K562 (cell line): ENCODE measurements around the gene ZFPM1. TPM values are rescaled to one million over a fixed set of nuclear protein-coding genes. Genes with fewer than 3 reads are reported as not detected.
A peak's percentile ranks its signal among the peaks of the same experiment; 100 is the strongest.

Experiments used
- COPS2 ChIP-seq: fragments of 450-650 bp; conservative IDR thresholded peaks from 2 replicates; pipeline ENCODE4 v1.6.1; 2016; ENCODE audit warnings: mild to moderate bottlenecking, moderate library complexity
- GABPA ChIP-seq: fragments of 200-800 bp; sonication (Bioruptor generic); conservative IDR thresholded peaks from 2 replicates; pipeline ENCODE4 v1.6.1; 2016; ENCODE audit warnings: low read depth, missing genetic modification characterization, missing compliant biosample characterization
- HMGN3 ChIP-seq: IDR thresholded peaks from 2 replicates; pipeline ENCODE4 v1.6.1; 2011; ENCODE audit warnings: borderline replicate concordance, low read depth, mild to moderate bottlenecking, mixed read lengths, low read length; ENCODE audit not compliant: insufficient read length; ENCODE audit errors: extremely low read depth
- MAFF ChIP-seq: IDR thresholded peaks from 2 replicates; pipeline ENCODE4 v1.6.1; 2012; ENCODE audit warnings: low read length, improper control_type of control experiment
- MAFG ChIP-seq: fragments of 450-650 bp; conservative IDR thresholded peaks from 2 replicates; pipeline ENCODE4 v1.6.1; 2016; ENCODE audit warnings: missing genetic modification characterization, missing compliant biosample characterization
- MCM3 ChIP-seq: fragments of 450-650 bp; IDR thresholded peaks from 2 replicates; pipeline ENCODE4 v1.6.1; 2016
- RCOR1 ChIP-seq, 2 experiments: IDR thresholded peaks; 2 replicates each; pipeline ENCODE4 v1.6.1; 2012; ENCODE audit warnings: low read depth in 2 of 2, low read length in 2 of 2, borderline replicate concordance in 1 of 2, improper control_type of control experiment in 1 of 2
- RFX1 ChIP-seq: fragments of 450-650 bp; IDR thresholded peaks from 2 replicates; pipeline ENCODE4 v1.6.1; 2016; ENCODE audit warnings: mild to moderate bottlenecking, moderate library complexity
- SIN3A ChIP-seq, 2 experiments: fragments of 150-350 bp in 1 of 2; IDR thresholded peaks; 2 replicates each; pipeline ENCODE4 v1.6.1; 2011 to 2016; ENCODE audit warnings: borderline replicate concordance in 2 of 2, low read depth in 2 of 2, low read length in 2 of 2, mild to moderate bottlenecking in 2 of 2, moderate library complexity in 2 of 2; ENCODE audit not compliant: control insufficient read depth in 1 of 2
- SMARCB1 ChIP-seq: IDR thresholded peaks from 2 replicates; pipeline ENCODE4 v1.6.1; 2011; ENCODE audit warnings: improper control_type of control experiment, low read depth; ENCODE audit not compliant: insufficient read length
- STAT5A ChIP-seq: IDR thresholded peaks from 2 replicates; pipeline ENCODE4 v1.6.1; 2012; ENCODE audit warnings: low read length, inconsistent platforms, borderline replicate concordance
- ZNF165 ChIP-seq: fragments of 250-450 bp; sonication (Bioruptor Pico); IDR thresholded peaks from 2 replicates; pipeline ENCODE4 v1.4.0; 2020; ENCODE audit warnings: borderline replicate concordance
- ZNF224 ChIP-seq: sonication (generic); formaldehyde crosslinking; IDR thresholded peaks from 2 replicates; pipeline ENCODE4 v1.8.0; 2022; ENCODE audit warnings: mild to moderate bottlenecking, missing genetic modification reagents
- ZNF232 ChIP-seq: sonication (generic); formaldehyde crosslinking; IDR thresholded peaks from 2 replicates; pipeline ENCODE4 v1.8.0; 2022; ENCODE audit warnings: mild to moderate bottlenecking, missing genetic modification reagents
- ZNF311 ChIP-seq: fragments of 250-450 bp; sonication (Bioruptor Pico); IDR thresholded peaks from 2 replicates; pipeline ENCODE4 v1.4.0; 2020; ENCODE audit warnings: mild to moderate bottlenecking, moderate library complexity
- ZNF551 ChIP-seq: fragments of 250-450 bp; sonication (Bioruptor Pico); IDR thresholded peaks from 2 replicates; pipeline ENCODE4 v1.5.0; 2021; ENCODE audit warnings: mild to moderate bottlenecking, moderate library complexity
- polyA plus RNA-seq, 8 experiments: library from polyadenylated mRNA; depleted of rRNA in 4 of 8; stranded (reverse) in 5 of 8; unstranded in 3 of 8; fragments of >200 nt; fragmentation: Nextera tagmentation in 2 of 8; fragmentation: Illumina TruSeq in 1 of 8; extraction: Ambion mirVana in 2 of 8; extraction: Trizol in 1 of 8; gene quantifications; 2 replicates each; pipeline versions ENCODE4 v1.2.1 to v1.2.3, GENCODE V29; 2011 to 2014; ENCODE audit warnings: inconsistent platforms in 1 of 8, missing spikeins in 1 of 8
- total RNA-seq, 7 experiments: library from RNA; depleted of rRNA in 6 of 7; stranded (reverse); fragments of >200 nt in 6 of 7; fragmentation: Illumina TruSeq in 2 of 7; extraction: Trizol in 2 of 7; gene quantifications; 2 replicates each; pipeline versions ENCODE4 v1.2.1 to v1.2.3, GENCODE V29; 2011 to 2021; ENCODE audit warnings: low replicate concordance in 1 of 7
- TF ChIP-seq, protein P1 (sequence below): fragments of 450-650 bp; formaldehyde crosslinking; IDR thresholded peaks from 2 replicates; pipeline ENCODE4 v1.4.0; 2022; ENCODE audit warnings: missing genetic modification characterization
- TF ChIP-seq, protein P2 (sequence below): fragments of 450-650 bp; IDR thresholded peaks from 2 replicates; pipeline ENCODE4 v1.6.1; 2017; ENCODE audit warnings: antibody characterized with exemption
- TF ChIP-seq, protein P3 (sequence below): fragments of 450-650 bp; conservative IDR thresholded peaks from 2 replicates; pipeline ENCODE4 v1.6.1; 2016; ENCODE audit warnings: missing genetic modification characterization, low read depth, mild to moderate bottlenecking, control low read depth, missing compliant biosample characterization
- TF ChIP-seq, protein P4 (sequence below): fragments of 250-450 bp; sonication (Bioruptor Pico); IDR thresholded peaks from 2 replicates; pipeline ENCODE4 v1.5.0; 2022; ENCODE audit warnings: mild to moderate bottlenecking

ZFPM1 gene
- total and polyA plus RNA-seq, 9 of the 15 experiments (the other 6 are each of a cell fraction or from before 2014, with no cell fraction given): 0.03 to 35.9 (median 1.4) TPM

DNA sequence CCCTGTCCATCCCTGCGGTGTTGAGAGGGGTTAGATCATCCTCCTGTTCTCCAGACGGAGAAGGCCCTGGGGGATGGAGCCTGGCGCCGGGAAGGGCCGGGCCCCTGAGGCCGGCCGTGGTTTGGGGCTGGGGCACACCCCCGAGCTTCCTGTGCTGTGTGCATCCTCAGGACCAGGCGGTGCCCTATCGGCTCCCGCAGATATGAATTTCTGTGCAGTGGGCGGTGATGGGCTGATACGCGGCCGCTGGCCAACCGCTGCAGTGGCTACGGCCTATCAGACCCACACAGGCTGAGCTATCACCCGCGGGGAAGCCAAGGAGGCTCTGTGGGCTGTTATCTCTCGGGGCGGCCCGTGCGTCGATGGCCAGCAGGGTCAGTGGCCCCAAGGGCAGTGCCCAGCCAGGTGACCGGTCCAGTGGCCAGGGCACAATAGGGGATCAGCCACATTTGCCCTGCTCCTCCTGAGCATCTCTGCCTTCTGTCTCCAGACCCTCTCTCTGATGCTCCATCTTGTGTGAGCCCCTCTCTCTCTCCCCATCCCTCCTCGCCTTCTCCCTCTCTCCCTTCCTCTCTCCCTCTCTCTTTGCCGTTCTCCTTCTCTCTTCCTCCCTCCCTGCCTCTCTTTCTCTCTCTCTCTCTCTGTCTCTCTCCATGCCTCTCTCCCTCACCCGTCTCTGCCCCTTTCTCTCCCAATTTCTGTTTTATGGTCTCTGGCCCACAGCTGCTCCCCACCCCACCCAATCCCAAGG, 38.7 kb downstream of the ZFPM1 start (continued):
- TF ChIP-seq ZNF165 (0 out of 2 replicates have a peak, but pooled peaks have one; percentile 9), COPS2 (no peak), STAT5A (peak; percentile 96), ZNF232 (CRISPR knock-in tag) (no peak), SMARCB1 (peak; percentile 91), ZNF551 (no peak), GABPA (peak; percentile 65), MCM3 (no peak), SIN3A (IDR thresholded peaks at IDR 0.05; ENCODE audit: borderline replicate concordance in 2 of 2, control insufficient read depth in 1 of 2, low read depth in 2 of 2, low read length in 2 of 2) (0 out of 4 replicates have a peak, but pooled peaks of 1 of the 2 experiments have one; percentile 68), ZNF311 (CRISPR knock-in tag) (peak; percentile 94), RFX1 (no peak), RCOR1 (IDR thresholded peaks at IDR 0.05; ENCODE audit: borderline replicate concordance in 1 of 2, low read depth in 2 of 2, low read length in 2 of 2) (peak; percentile 86 to 97), ZNF224 (peak; percentile 75; the same call in 1 of the 2 replicates), MAFF (no peak), MAFG (tag) (no peak), HMGN3 (peak; percentile 100)
- TF ChIP-seq, protein P1, sequence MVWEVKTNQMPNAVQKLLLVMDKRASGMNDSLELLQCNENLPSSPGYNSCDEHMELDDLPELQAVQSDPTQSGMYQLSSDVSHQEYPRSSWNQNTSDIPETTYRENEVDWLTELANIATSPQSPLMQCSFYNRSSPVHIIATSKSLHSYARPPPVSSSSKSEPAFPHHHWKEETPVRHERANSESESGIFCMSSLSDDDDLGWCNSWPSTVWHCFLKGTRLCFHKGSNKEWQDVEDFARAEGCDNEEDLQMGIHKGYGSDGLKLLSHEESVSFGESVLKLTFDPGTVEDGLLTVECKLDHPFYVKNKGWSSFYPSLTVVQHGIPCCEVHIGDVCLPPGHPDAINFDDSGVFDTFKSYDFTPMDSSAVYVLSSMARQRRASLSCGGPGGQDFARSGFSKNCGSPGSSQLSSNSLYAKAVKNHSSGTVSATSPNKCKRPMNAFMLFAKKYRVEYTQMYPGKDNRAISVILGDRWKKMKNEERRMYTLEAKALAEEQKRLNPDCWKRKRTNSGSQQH (CRISPR knock-in tag): peak; percentile 81
- TF ChIP-seq, protein P2, sequence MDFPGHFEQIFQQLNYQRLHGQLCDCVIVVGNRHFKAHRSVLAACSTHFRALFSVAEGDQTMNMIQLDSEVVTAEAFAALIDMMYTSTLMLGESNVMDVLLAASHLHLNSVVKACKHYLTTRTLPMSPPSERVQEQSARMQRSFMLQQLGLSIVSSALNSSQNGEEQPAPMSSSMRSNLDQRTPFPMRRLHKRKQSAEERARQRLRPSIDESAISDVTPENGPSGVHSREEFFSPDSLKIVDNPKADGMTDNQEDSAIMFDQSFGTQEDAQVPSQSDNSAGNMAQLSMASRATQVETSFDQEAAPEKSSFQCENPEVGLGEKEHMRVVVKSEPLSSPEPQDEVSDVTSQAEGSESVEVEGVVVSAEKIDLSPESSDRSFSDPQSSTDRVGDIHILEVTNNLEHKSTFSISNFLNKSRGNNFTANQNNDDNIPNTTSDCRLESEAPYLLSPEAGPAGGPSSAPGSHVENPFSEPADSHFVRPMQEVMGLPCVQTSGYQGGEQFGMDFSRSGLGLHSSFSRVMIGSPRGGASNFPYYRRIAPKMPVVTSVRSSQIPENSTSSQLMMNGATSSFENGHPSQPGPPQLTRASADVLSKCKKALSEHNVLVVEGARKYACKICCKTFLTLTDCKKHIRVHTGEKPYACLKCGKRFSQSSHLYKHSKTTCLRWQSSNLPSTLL: no peak
- TF ChIP-seq, protein P3, sequence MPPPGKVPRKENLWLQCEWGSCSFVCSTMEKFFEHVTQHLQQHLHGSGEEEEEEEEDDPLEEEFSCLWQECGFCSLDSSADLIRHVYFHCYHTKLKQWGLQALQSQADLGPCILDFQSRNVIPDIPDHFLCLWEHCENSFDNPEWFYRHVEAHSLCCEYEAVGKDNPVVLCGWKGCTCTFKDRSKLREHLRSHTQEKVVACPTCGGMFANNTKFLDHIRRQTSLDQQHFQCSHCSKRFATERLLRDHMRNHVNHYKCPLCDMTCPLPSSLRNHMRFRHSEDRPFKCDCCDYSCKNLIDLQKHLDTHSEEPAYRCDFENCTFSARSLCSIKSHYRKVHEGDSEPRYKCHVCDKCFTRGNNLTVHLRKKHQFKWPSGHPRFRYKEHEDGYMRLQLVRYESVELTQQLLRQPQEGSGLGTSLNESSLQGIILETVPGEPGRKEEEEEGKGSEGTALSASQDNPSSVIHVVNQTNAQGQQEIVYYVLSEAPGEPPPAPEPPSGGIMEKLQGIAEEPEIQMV (tag): no peak
- TF ChIP-seq, protein P4, sequence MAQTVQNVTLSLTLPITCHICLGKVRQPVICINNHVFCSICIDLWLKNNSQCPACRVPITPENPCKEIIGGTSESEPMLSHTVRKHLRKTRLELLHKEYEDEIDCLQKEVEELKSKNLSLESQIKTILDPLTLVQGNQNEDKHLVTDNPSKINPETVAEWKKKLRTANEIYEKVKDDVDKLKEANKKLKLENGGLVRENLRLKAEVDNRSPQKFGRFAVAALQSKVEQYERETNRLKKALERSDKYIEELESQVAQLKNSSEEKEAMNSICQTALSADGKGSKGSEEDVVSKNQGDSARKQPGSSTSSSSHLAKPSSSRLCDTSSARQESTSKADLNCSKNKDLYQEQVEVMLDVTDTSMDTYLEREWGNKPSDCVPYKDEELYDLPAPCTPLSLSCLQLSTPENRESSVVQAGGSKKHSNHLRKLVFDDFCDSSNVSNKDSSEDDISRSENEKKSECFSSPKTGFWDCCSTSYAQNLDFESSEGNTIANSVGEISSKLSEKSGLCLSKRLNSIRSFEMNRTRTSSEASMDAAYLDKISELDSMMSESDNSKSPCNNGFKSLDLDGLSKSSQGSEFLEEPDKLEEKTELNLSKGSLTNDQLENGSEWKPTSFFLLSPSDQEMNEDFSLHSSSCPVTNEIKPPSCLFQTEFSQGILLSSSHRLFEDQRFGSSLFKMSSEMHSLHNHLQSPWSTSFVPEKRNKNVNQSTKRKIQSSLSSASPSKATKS: no peak
